T-helper 1 cell (primary cell): Measurements from ENCODE around the gene FRZB.
"Not testable (repeated sequence)": the region's sequence is repeated elsewhere in the genome, so short reads cannot be mapped to it uniquely, and the experiment has no call there.

ENCODE experiments used
- DNase-seq, 5 donors: peaks; one replicate each; pipeline ENCODE4 v3.0.0-alpha.2; 2012 to 2020
- total RNA-seq, 4 donors: gene quantifications; one replicate each; lab custom pipeline; 2026; lab: John Stamatoyannopoulos, UW

The FRZB gene, protein sequence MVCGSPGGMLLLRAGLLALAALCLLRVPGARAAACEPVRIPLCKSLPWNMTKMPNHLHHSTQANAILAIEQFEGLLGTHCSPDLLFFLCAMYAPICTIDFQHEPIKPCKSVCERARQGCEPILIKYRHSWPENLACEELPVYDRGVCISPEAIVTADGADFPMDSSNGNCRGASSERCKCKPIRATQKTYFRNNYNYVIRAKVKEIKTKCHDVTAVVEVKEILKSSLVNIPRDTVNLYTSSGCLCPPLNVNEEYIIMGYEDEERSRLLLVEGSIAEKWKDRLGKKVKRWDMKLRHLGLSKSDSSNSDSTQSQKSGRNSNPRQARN
- total RNA-seq = 0 reads per million in 4 donors

- DNase-seq = no peak
Measured at GRCh38 chr2:182866461-182867406, at the start of gene FRZB. FRZB (minus strand) TSS chr2:182866637; CDS start chr2:182866552, 85 bp downstream.

- DNase-seq = no peak
Measured at GRCh38 chr2:182915369-182916326, 49.2 kb upstream of the FRZB start.

GRCh38 chr2:182914852-182915251 is 48.4 kb upstream of the FRZB start:
- DNase-seq = no peak

DNA sequence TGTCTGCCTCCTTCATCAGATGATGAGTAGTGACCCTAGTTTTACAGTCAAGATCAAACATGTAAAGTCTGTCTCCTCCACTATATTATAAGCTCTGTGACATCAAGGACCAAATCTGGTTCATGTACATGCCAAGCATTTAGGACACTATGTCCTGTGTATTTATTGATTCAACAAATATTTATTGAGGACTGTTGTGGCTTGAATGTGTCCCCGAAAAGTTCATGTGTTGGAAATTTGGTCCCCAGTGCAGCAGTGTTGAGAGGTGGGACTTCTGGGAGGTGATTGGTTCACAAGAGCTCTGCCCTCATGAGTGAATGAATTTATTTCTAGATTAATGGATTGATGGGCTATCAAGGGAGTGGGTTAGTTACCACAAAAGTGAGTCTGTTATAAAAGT is 46.6 kb upstream of the FRZB start:
- no peak for DNase-seq

- DNase-seq = no peak
Measured at GRCh38 chr2:182912518-182912915, 46.1 kb upstream of the FRZB start.

- DNase-seq = no peak
Measured at GRCh38 chr2:182911813-182912517, 45.5 kb upstream of the FRZB start.

DNA sequence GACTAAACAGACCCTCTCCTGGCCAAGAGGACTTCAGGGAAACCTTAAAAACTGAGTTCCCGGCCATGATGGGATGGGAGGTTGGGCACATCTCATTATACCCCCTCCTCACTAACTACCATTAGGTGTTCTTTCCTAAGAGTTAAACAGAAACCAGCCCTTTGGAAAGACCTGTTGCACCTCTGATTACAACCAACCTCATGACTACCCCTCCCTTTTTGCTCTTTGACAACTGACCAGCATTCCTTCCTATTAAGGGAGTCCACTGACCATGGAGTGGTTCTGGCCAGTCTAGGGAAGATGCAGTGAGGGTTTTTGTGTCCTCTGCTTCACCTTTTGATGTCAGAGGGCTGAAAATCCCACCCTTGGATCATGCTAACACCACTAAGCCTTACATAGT is 44.5 kb upstream of the FRZB start:
- no peak for DNase-seq

DNA sequence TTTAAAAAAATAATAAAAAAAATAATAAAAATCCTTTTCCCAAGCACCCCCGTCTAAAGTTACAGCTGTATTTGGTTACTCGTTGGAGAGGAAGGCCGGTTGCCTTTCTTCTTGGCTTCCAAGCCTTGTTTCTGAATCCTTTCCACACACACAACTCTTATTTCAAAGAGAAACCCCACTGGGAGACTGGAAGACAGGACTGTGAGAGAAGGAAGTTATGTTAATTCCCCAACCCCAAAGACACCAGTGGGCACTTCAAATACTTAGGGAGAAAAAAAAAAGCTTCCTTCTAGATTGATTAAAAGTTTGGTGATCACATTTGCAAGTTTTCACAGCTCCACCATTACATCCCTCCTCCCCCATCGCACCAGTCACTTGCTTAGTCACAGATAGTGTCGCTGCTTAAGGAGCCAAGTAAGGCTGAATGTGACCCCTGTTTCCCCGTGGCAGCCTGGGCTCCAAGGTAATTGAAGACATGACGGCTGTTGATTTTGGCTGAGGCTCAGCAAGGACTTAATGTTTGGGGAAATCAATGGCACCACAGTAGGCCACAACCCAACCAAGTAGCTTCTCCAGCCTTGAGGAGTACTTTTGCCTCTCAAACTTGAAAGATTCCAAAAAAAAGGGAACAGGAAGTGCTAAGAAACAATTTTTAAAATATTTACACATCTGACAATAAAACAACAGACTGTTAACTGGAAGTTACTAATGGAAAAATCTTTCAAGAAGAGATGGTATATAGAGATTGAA is 40.8 kb upstream of the FRZB start:
- no peak for DNase-seq

DNA sequence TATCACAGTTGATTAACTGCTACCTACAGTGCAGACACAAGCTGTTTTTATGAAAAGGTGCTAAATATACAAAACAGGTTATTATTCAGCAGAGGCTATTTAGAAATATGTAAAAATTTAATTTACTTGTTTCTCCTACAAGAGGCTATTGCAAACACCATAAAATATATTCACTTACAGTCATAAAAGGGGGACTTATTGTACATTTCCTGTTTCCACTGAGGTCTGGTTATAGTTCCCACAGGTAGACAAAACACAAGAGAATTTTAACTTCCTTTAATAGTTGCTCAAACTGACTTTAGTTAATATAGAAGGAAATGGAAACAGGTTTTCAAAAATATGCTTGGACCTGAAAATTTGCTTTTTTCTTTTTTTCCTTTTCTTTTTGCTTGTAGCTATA is 40.0 kb upstream of the FRZB start:
- DNase-seq = no peak

DNA sequence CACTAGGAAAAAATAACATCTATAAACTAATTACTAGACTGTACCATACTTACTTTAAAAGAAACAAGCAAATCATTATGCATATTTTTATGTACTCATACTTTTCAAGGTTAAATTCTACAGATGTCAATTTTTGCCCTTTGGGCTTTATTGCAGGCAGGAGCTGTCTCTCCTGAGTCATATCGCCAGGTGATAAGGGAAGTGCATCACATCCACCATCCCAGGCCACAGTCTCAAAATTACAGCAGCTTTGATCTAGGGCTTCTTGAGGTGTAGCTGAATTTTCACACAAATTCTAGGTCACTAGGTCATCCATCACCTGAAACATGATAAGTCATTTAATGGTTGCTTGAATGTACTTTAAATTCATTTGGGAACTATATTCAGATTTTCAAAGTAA is 38.4 kb upstream of the FRZB start:
- DNase-seq = no peak

DNA sequence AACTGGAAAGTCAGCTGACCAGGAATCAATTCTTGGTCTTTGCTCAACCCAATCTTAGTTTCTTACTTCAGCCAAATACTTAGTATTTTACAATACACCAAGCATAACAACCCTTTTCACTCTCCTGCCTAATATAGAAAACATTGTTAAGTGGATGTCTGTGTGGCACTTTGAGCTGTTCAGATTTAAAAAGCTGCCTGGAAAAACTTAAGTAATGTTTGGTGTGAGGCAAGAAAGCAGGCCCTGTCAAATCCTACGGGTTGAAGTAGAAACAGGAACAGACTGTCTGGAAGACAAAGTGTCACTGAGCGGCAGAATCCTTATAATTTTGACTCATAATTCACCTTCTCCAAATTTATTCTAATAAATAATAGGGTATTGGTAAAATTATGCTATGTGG is 37.1 kb upstream of the FRZB start:
- no peak for DNase-seq

- no peak for DNase-seq
Measured at GRCh38 chr2:182901748-182902147, 35.3 kb upstream of the FRZB start.

DNA sequence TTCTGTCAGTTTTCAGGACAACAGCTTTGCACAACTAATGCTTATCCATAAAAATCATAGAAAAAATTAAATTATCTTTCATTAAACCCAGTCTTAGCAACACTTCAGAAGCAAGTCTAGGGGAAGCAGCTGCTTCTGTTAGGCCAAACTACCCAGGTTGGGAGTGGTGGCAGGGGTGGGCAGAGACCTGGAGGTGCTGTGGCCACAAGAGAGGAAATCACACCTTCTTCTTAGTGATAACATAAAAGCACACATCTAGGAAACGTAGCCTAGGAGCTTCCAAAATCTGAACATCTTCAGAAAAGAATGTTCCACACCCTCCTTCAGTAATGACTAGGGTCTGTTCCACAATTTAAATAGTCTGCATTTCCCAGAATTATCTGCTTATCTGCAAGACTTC is 32.3 kb upstream of the FRZB start:
- no peak for DNase-seq

DNA sequence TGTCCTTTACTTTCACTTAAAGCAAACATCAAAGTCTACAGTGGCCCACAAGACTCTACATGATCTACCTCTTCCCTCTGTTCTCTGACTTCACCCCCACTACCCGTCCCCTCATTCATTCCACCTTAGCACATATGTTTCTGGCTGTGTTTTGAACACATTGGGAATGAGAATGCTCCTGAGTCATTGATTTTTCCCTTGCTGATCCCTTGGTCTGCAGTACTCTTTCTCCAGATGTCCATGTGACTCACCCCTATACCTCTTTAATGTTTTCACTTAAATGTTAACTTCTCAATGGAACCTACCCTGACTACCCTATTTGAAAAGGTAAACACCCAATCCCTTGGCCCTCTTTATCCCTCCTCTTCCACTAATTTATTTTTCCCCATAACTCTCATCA is 30.7 kb upstream of the FRZB start:
- DNase-seq = no peak

- DNase-seq = no peak
Measured at GRCh38 chr2:182895798-182896197, 29.4 kb upstream of the FRZB start.

GRCh38 chr2:182895169-182895568 is 28.7 kb upstream of the FRZB start:
- DNase-seq = no peak

GRCh38 chr2:182894174-182894573 is 27.7 kb upstream of the FRZB start:
- DNase-seq = no peak

DNA sequence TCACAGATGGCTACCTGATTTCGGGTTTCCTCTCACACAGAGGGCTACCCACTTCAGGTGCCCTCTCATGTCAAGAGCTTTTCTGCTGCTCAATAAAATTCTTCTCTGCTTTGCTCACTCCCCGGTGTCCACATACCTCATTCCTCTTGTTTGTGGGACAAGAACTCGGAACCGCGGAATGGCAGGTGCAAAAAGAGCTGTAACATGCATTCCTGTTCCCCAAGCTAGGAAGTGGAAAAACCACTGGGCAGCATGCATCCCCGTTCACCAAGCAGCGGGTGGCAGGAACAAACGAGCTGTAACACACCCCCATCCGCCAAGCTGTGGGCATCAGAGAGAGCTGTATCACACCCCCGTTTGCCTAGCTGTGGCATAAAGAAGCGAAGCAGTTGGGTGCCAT is 27.2 kb upstream of the FRZB start:
- DNase-seq = no peak

DNA sequence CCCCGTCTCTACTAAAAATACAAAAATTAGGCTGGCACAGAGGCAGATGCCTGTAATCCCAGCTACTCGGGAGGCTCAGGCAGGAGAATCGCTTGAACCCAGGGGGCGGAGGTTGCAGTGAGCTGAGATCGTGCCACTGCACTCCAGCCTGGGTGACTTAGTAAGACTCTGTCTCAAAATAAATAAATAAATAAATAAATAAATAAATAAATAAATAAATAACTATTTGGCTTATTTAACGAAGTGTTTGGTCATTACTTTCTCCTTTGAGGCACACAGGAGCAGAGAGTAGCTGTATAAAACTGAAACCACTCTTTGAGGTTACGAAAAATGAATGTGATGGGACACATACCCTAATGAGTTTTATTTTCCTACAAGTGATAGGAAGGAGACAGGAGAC is 26.6 kb upstream of the FRZB start:
- not testable (repeated sequence) for DNase-seq

- no peak for DNase-seq
Measured at GRCh38 chr2:182891611-182892010, 25.2 kb upstream of the FRZB start.

DNA sequence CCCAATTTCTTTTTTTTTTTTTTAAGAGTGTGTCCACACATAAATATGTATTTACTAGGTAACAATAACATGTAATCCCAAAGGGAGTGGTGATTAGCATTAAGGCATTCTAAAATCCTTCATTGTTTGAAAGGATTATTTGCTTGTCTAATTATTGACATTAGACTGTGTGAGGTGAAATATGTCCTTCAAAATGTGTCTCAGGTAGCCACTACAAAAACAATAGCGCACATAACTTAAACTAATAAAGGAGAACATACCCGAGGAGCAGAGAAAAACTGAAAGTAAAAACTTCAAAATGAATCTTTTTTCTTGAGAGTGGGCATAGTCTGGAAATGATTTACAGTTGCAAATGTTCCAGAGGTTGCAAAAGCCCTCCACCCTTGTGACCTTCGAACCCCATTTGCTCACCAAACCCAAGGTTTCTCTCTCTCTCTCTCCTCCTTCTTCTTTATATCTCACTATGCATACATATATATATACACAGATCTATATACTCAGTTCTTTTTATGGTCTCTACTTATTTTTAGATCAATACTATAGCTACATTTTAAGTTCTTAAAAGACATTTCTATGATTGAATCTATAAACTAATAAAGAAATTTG is 24.4 kb upstream of the FRZB start:
- DNase-seq = no peak
